Hippocampal formation (tissue), 2 donors: ENCODE data around the gene FNTB.
"Not testable (repeated sequence)": the region's sequence is repeated elsewhere in the genome, so short reads cannot be mapped to it uniquely, and the experiment has no call there.

Source experiments
- DNase-seq, 2 donors: peaks; one replicate each; lab custom pipeline; 2025; lab: John Stamatoyannopoulos, UW

Gene FNTB

GRCh38 chr14:65015391-65015790 is 28.7 kb downstream of the FNTB start:
- peak; percentile 75 to 81 for DNase-seq

- peak; percentile 25 to 31 for DNase-seq
Observed at GRCh38 chr14:65016471-65016870, 29.8 kb downstream of the FNTB start.

GRCh38 chr14:65019944-65020566 is 33.4 kb downstream of the FNTB start:
- DNase-seq, result peak; percentile 16 to 90

- no peak for DNase-seq
Observed at GRCh38 chr14:65024957-65025356, 38.3 kb downstream of the FNTB start.

GRCh38 chr14:65025818-65026217 is 39.1 kb downstream of the FNTB start:
- no peak for DNase-seq

- no peak for DNase-seq
Observed at GRCh38 chr14:65026526-65026925, 39.8 kb downstream of the FNTB start.

GRCh38 chr14:65027127-65027799 is 40.6 kb downstream of the FNTB start:
- DNase-seq, result no peak

- DNase-seq, result no peak
Observed at GRCh38 chr14:65028937-65029336, 42.2 kb downstream of the FNTB start.

- DNase-seq, result not testable (repeated sequence)
Observed at GRCh38 chr14:65031321-65031720, 44.6 kb downstream of the FNTB start.

- DNase-seq, result no peak
Observed at GRCh38 chr14:65032319-65032718, 45.6 kb downstream of the FNTB start.

- no peak for DNase-seq
Observed at GRCh38 chr14:65033181-65033580, 46.5 kb downstream of the FNTB start.

- no peak for DNase-seq
Observed at GRCh38 chr14:65034021-65034420, 47.3 kb downstream of the FNTB start.

GRCh38 chr14:65035049-65035448 is 48.4 kb downstream of the FNTB start:
- DNase-seq, result peak; percentile 7 to 51

GRCh38 chr14:65038966-65039365 is 52.3 kb downstream of the FNTB start:
- no peak for DNase-seq

- no peak for DNase-seq
Observed at GRCh38 chr14:65040666-65041433, 54.2 kb downstream of the FNTB start.

GRCh38 chr14:65041434-65041915 is 54.8 kb downstream of the FNTB start:
- no peak for DNase-seq

- no peak for DNase-seq
Observed at GRCh38 chr14:65042296-65042695, 55.6 kb downstream of the FNTB start.

GRCh38 chr14:65042731-65043372 is 56.2 kb downstream of the FNTB start:
- DNase-seq, result no peak

- DNase-seq, result no peak
Observed at GRCh38 chr14:65043893-65044595, 57.3 kb downstream of the FNTB start.

- peak; percentile 15 to 33 for DNase-seq
Observed at GRCh38 chr14:65044596-65044959, 57.9 kb downstream of the FNTB start.

GRCh38 chr14:65045006-65045405 is 58.3 kb downstream of the FNTB start:
- no peak for DNase-seq

GRCh38 chr14:65045709-65046108 is 59.0 kb downstream of the FNTB start:
- DNase-seq, result no peak
